Dermis microvascular lymphatic vessel endothelial cell (primary cell): ENCODE results near the gene TNS1. TPM values are rescaled to one million over a fixed set of nuclear protein-coding genes. Genes with fewer than 3 reads are reported as not detected.
A peak's percentile ranks its signal among the peaks of the same experiment; 100 is the strongest.

Experiments used
- DNase-seq, 2 donors: peaks; one replicate each; pipeline versions ENCODE4 v3.0.0 to v3.0.0-alpha.2; 2010; ENCODE audit warnings: low read depth in 2 of 2
- total RNA-seq: library from RNA; depleted of rRNA; stranded (reverse); fragments of >200 nt; gene quantifications from 2 replicates; pipeline ENCODE4 v1.2.1, GENCODE V29; 2014

Gene TNS1
- total RNA-seq, 1 donor from 2014 or later: 21.1 TPM

- DNase-seq: no peak
Observed at GRCh38 chr2:217900010-217900779, 102.6 kb downstream of the TNS1 start.

GRCh38 chr2:217899231-217900009, 103.4 kb downstream of the TNS1 start:
- DNase-seq: peak in 1 of 2 donors; percentile 70

- DNase-seq: no peak
Observed at GRCh38 chr2:217897816-217898806, 104.7 kb downstream of the TNS1 start.

- DNase-seq: no peak
Observed at GRCh38 chr2:217897091-217897715, 105.6 kb downstream of the TNS1 start.

GRCh38 chr2:217895070-217895635, 107.6 kb downstream of the TNS1 start:
- DNase-seq: no peak

GRCh38 chr2:217893440-217893839, 109.4 kb downstream of the TNS1 start:
- no peak for DNase-seq

GRCh38 chr2:217892560-217892959, 110.2 kb downstream of the TNS1 start:
- DNase-seq: no peak

- peak; percentile 52 to 62 for DNase-seq
Observed at GRCh38 chr2:217890445-217890844, 112.3 kb downstream of the TNS1 start.

- DNase-seq: no peak
Observed at GRCh38 chr2:217889656-217890055, 113.1 kb downstream of the TNS1 start.

GRCh38 chr2:217887841-217888701, 114.7 kb downstream of the TNS1 start:
- peak; percentile 88 to 92 for DNase-seq

- DNase-seq: peak; percentile 54 to 84
Observed at GRCh38 chr2:217886720-217887309, 116.0 kb downstream of the TNS1 start.

- no peak for DNase-seq
Observed at GRCh38 chr2:217886091-217886490, 116.7 kb downstream of the TNS1 start.

- no peak for DNase-seq
Observed at GRCh38 chr2:217884985-217885384, 117.8 kb downstream of the TNS1 start.

GRCh38 chr2:217880891-217881290, 121.9 kb downstream of the TNS1 start:
- no peak for DNase-seq

GRCh38 chr2:217880287-217880889, 122.4 kb downstream of the TNS1 start:
- no peak for DNase-seq

- no peak for DNase-seq
Observed at GRCh38 chr2:217878915-217879590, 123.7 kb downstream of the TNS1 start.

GRCh38 chr2:217877866-217878265, 124.9 kb downstream of the TNS1 start:
- DNase-seq: no peak

- no peak for DNase-seq
Observed at GRCh38 chr2:217876253-217876570, 126.6 kb downstream of the TNS1 start.
